Chondrocyte (in vitro differentiated cells): ENCODE measurements around the gene PTPN21. TPM values are rescaled to one million over a fixed set of nuclear protein-coding genes. Genes with fewer than 3 reads are reported as not detected.

ENCODE experiments used
- DNase-seq: peaks from one replicate; pipeline ENCODE4 v3.0.0; 2021; ENCODE audit warnings: mixed read lengths, low spot score
- H3K27ac Mint-ChIP-seq: one replicate; pipeline ENCODE4 v1.8.0; 2021; ENCODE audit warnings: mild to moderate bottlenecking, moderate library complexity, mixed read lengths; ENCODE audit not compliant: unreplicated experiment
- H3K27me3 Mint-ChIP-seq: 2 replicates; pipeline ENCODE4 v1.8.0; 2021; ENCODE audit warnings: low read depth, mixed read lengths
- H3K36me3 Mint-ChIP-seq: 2 replicates; pipeline ENCODE4 v1.8.0; 2021; ENCODE audit warnings: low read depth, mixed read lengths
- H3K4me1 Mint-ChIP-seq: 2 replicates; pipeline ENCODE4 v1.8.0; 2021; ENCODE audit warnings: low read depth, mild to moderate bottlenecking, mixed read lengths
- H3K4me3 Mint-ChIP-seq: one replicate; pipeline ENCODE4 v1.8.0; 2021; ENCODE audit warnings: mild to moderate bottlenecking, moderate library complexity, mixed read lengths; ENCODE audit not compliant: unreplicated experiment
- H3K9me3 Mint-ChIP-seq: 2 replicates; pipeline ENCODE4 v1.8.0; 2021; ENCODE audit warnings: low read depth, mixed read lengths
- CTCF ChIP-seq: fragments of 200-600 bp; sonication (generic); IDR thresholded peaks from 2 replicates; pipeline ENCODE4 v1.5.0; 2021; ENCODE audit warnings: antibody characterized with exemption, mild to moderate bottlenecking, moderate library complexity
- total RNA-seq: library from RNA; stranded (reverse); gene quantifications from 3 replicates; pipeline ENCODE4 v1.2.1, GENCODE V29; 2021

PTPN21 gene
- total RNA-seq, 1 donor from 2014 or later, result 40.0 TPM

- Mint-ChIP-seq H3K36me3 (peaks cover 40% of the 10 kb centered on the region), H3K4me3 (no peak overlapping the region), H3K27ac (no peak overlapping the region)
Observed at GRCh38 chr14:88597601-88598000, 42.8 kb upstream of the PTPN21 start.

DNA sequence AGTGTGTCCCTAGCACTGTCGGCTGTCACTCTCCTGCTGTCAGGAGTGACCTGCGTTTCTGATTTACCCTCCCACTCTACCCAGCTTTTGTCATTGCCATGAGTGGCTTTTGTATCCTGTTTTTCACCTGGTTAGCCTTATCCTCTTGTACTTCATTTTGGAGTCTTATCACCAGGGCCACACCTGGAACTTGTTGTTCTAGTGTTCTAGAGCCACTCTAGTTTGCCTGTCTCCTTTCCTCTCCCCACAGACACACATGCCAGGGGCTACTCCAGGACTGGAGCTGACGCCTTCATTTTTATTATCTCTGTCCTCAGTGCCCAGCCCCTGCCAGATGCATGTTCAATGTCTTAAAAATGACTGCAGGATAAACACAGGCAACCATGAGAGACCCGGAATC, 42.2 kb upstream of the PTPN21 start:
- no peak for TF ChIP-seq CTCF
- Mint-ChIP-seq H3K4me1 (peaks cover 1% of the 10 kb centered on the region), H3K4me3 (no peak overlapping the region), H3K27me3 (no peaks in the 10 kb centered on the region), H3K36me3 (peaks cover 36% of the 10 kb centered on the region), H3K27ac (no peak overlapping the region), H3K9me3 (no peaks in the 10 kb centered on the region)
- DNase-seq, result no peak

More at GRCh38 chr14:88597601-88598000, 42.8 kb upstream of the PTPN21 start:
- H3K9me3 Mint-ChIP-seq, result no peaks in the 10 kb centered on the region
- TF ChIP-seq CTCF, result no peak
- DNase-seq, result no peak
- no peaks in the 10 kb centered on the region for H3K27me3 Mint-ChIP-seq
- H3K4me1 Mint-ChIP-seq, result no peaks in the 10 kb centered on the region

- H3K4me3 Mint-ChIP-seq, result no peak overlapping the region
- H3K27me3 Mint-ChIP-seq, result no peaks in the 10 kb centered on the region
- DNase-seq, result no peak
- no peaks in the 10 kb centered on the region for H3K9me3 Mint-ChIP-seq
- peaks cover 17% of the 10 kb centered on the region for H3K4me1 Mint-ChIP-seq
- peaks cover 32% of the 10 kb centered on the region for H3K36me3 Mint-ChIP-seq
- H3K27ac Mint-ChIP-seq, result no peak overlapping the region
- TF ChIP-seq CTCF, result no peak
Observed at GRCh38 chr14:88592031-88592430, 37.2 kb upstream of the PTPN21 start.

GRCh38 chr14:88590173-88590572, 35.4 kb upstream of the PTPN21 start:
- Mint-ChIP-seq H3K4me3 (no peak overlapping the region), H3K27ac (peak overlapping the region; percentile 66), H3K27me3 (no peaks in the 10 kb centered on the region), H3K36me3 (peaks cover 34% of the 10 kb centered on the region), H3K4me1 (peaks cover 17% of the 10 kb centered on the region), H3K9me3 (no peaks in the 10 kb centered on the region)
- DNase-seq, result no peak
- TF ChIP-seq CTCF, result no peak

DNA sequence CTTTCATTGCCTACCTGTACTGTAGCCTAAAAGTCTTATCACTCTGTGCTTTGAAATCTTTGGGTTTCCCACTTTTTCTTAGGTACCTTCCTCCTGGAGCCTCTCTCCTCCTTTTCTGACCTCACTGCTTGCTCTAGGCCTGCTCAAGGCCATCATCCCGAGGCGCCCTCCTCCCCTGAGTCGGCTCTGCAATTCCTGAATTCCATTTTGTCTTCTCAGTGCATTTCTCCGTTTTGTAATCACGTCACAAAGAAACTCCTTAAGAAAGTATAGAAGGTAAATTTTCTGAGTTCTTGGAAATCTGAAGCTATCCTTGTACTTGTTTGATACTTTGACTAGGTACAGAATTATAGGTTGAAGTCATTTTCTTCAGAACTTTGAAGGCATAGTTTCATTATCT, 33.3 kb upstream of the PTPN21 start:
- Mint-ChIP-seq H3K36me3 (peaks cover 33% of the 10 kb centered on the region), H3K27ac (no peak overlapping the region)

More for the DNA sequence above, 33.3 kb upstream of the PTPN21 start:
- DNase-seq, result no peak
- H3K4me1 Mint-ChIP-seq, result peaks cover 17% of the 10 kb centered on the region
- no peaks in the 10 kb centered on the region for H3K27me3 Mint-ChIP-seq
- H3K4me3 Mint-ChIP-seq, result no peak overlapping the region
- TF ChIP-seq CTCF, result no peak
- H3K9me3 Mint-ChIP-seq, result no peaks in the 10 kb centered on the region
